Lower lobe of right lung (tissue), 2 donors: ENCODE results near the gene MEA1. TPM values are rescaled to one million over a fixed set of nuclear protein-coding genes. Genes with fewer than 3 reads are reported as not detected.

Source experiments
- ATAC-seq, 2 donors: fragments of 200-7000 bp; cut with Tn5 transposase; one replicate each; pipeline ENCODE4 v1.9.1; 2020 to 2022; ENCODE audit warnings: mild to moderate bottlenecking in 2 of 2, moderate library complexity in 2 of 2
- DNase-seq: peaks from one replicate; pipeline ENCODE4 v3.0.0-alpha.2; 2020
- H3K27ac ChIP-seq: fragments of 200-600 bp; one replicate; pipeline ENCODE4 v1.8.0; 2022
- H3K27me3 ChIP-seq: fragments of 200-600 bp; one replicate; pipeline ENCODE4 v1.8.0; 2022; ENCODE audit warnings: low read depth
- H3K36me3 ChIP-seq: fragments of 200-600 bp; one replicate; pipeline ENCODE4 v1.8.0; 2022; ENCODE audit warnings: mild to moderate bottlenecking
- H3K4me1 ChIP-seq: fragments of 200-600 bp; one replicate; pipeline ENCODE4 v1.8.0; 2022
- H3K4me3 ChIP-seq: fragments of 200-600 bp; one replicate; pipeline ENCODE4 v1.8.0; 2022; ENCODE audit warnings: mild to moderate bottlenecking
- H3K9me3 ChIP-seq: fragments of 200-600 bp; one replicate; pipeline ENCODE4 v1.8.0; 2022
- intact Hi-C: fragments of 100-400 bp; cut with DNase I; formaldehyde crosslinking; loops from one replicate; pipeline ENCODE4 v1.11.0; 2022
- total RNA-seq: library from RNA; stranded (reverse); fragmentation: NEBNext Ultra II Directional; extraction: Animal tissue kit (Norgen Biotek cat#: 25700); gene quantifications from one replicate; pipeline ENCODE4 v1.2.1, GENCODE V29; 2021
- TF ChIP-seq, protein P1 (sequence below): fragments of 200-600 bp; IDR thresholded peaks from one replicate; pipeline ENCODE4 v1.8.0; 2022; ENCODE audit warnings: antibody characterized with exemption, mild to moderate bottlenecking
- donor health status: DM: no; HTN: yes; CAD: no; lungs with severe emphysema.

The MEA1 gene
- total RNA-seq, 1 donor from 2014 or later: 44.8 TPM

DNA sequence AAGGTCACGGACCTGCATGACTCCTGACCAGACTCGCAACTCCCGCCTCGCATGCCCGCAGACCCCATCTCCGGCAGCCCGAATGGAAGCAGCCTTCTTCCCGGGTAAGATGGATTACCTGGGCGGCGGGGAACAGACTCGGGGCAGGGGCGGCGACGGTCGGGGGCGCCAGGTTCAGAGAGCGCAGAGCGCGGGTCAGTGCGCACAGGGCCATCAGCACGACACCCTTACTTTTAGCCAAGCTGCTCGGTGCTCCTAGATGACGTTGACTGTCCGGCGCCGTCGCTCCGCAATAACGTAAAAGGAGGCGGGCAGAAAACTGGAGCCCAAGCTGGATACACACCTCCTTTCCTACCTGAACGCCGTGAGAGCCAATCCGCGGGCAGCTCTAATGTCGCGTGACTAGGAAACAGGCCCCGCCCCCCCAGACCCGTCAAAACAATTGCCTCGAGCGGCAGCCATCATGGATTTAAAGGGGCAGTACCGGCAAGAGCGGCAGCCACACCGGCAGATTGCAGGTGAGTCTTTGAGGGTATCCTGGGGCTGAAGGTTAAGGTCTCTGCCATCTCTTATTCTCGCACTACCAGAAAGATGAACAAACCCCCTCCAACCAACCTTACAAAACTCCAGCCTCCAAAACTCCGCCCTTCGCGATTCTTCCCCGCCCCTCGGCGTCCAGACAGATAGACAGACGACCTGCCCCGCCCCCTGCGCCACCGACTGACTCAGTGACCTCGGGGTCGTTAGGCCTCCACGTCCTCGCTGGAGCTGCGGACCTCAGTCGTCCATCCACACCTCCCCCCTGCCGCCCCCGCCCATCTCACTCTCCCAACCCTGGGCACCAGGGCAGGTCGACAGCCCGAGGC is 45.7 kb upstream of the MEA1 start, which contains the start of the genes KLC4 and MRPL2:
KLC4 (plus strand) TSS at position 464 of the 866 bp plus-strand sequence. CDS start 1,705 bp downstream, outside the sequence.
MRPL2 (minus strand) TSS at position 267 of the 866 bp plus-strand sequence; CDS start at position 214, 53 bp downstream.
- intact Hi-C loops: no loop called here
- ATAC-seq (peak; percentile 98), DNase-seq (peak; percentile 98)
- Histone ChIP-seq H3K4me3 (peak within 1 kb of the TSS; percentile 83), H3K27ac (peak within 1 kb of the TSS; percentile 89), H3K9me3 (no peaks in the 10 kb centered on the region), H3K36me3 (peaks cover 54% of the 10 kb centered on the region), H3K4me1 (peaks cover 26% of the 10 kb centered on the region), H3K27me3 (no peaks in the 10 kb centered on the region)
- TF ChIP-seq, protein P1, sequence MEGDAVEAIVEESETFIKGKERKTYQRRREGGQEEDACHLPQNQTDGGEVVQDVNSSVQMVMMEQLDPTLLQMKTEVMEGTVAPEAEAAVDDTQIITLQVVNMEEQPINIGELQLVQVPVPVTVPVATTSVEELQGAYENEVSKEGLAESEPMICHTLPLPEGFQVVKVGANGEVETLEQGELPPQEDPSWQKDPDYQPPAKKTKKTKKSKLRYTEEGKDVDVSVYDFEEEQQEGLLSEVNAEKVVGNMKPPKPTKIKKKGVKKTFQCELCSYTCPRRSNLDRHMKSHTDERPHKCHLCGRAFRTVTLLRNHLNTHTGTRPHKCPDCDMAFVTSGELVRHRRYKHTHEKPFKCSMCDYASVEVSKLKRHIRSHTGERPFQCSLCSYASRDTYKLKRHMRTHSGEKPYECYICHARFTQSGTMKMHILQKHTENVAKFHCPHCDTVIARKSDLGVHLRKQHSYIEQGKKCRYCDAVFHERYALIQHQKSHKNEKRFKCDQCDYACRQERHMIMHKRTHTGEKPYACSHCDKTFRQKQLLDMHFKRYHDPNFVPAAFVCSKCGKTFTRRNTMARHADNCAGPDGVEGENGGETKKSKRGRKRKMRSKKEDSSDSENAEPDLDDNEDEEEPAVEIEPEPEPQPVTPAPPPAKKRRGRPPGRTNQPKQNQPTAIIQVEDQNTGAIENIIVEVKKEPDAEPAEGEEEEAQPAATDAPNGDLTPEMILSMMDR: no peak

DNA sequence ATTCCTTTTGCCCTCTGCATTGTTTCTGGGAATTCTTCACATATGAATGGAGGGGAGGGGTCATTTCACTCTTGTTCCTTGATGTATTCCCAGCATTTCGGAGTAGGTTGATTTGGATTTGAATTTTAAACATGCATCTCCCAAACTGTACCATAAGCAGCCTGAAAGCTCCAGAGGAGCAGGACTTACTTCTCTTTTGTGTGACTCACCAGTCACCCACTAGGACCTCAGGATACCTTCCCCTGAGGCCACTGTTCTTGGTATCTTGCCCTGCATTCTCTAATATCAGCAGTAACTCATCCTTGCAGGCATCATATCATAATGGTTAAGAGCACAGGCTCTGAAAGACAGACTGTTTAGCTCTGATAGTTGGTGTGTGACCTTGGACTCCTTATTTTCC is 44.8 kb upstream of the MEA1 start:
- intact Hi-C loops: no loop called here
- Histone ChIP-seq H3K4me3 (peak overlapping the region; percentile 83), H3K27me3 (no peaks in the 10 kb centered on the region), H3K9me3 (no peaks in the 10 kb centered on the region), H3K4me1 (peaks cover 26% of the 10 kb centered on the region), H3K36me3 (peaks cover 46% of the 10 kb centered on the region), H3K27ac (peak overlapping the region; percentile 89)
- DNase-seq: no peak
- no peak for ATAC-seq
- TF ChIP-seq, protein P1: no peak

DNA sequence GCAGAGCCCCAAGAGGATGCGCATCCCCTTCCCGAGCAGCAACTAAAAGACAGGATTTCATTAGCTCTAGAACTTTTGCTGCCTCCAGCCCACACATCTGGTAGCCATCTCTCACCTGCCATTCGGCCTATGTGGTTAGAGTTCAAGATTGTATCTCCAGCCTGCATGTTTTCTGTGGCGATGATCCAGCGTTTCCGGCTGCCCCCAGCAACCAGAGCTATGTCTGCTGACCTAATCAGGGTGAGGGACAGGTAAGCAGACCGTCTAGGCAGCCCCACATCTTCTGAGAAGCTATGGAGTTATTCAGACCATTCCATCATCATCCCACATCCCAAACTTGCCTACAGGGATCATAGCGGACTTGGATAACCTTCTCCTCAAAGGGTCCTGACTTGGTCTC is 42.2 kb upstream of the MEA1 start:
- ATAC-seq (no peak), DNase-seq (no peak)
- Histone ChIP-seq H3K4me1 (peaks cover 35% of the 10 kb centered on the region), H3K27ac (no peak overlapping the region), H3K4me3 (no peak overlapping the region), H3K36me3 (peaks cover 38% of the 10 kb centered on the region), H3K9me3 (no peaks in the 10 kb centered on the region), H3K27me3 (no peaks in the 10 kb centered on the region)
- intact Hi-C loops: no loop called here
- TF ChIP-seq, protein P1: no peak

DNA sequence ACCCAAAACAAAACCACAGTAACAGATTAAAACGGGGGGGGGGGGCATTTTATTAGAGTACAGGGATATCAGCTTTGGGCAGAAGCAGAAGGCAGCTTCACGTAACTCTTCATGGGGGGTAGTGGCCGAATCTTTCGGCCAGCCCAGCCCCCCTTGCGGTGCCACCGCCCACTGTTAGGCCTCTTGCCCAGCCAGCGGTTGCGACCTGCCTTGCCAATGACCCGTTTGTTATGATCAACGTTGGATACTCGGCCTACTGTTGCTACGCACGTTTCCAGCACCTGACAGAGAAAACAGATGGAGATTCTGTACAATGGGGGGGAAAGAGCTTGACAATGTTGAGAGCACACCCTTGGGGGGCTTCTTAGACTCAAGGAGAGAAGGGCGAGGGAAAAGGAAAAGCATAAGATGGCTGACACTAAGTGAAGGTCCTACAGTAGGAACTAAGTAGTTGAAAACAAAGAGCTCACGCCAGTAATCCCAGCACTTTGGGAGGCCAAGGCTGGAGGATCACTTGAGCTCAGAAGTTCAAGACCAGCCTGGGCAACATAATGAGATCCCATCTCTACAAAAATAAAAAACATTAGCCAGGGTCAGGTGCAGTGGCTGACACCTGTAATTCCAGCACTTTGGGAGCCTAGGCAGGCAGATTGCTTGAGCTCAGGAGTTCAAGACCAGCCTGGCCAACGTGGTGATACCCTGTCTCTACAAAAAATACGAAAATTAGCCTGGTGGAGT is 40.6 kb upstream of the MEA1 start:
- Histone ChIP-seq H3K4me1 (peaks cover 23% of the 10 kb centered on the region), H3K9me3 (no peaks in the 10 kb centered on the region), H3K27me3 (no peaks in the 10 kb centered on the region), H3K27ac (peak overlapping the region; percentile 95), H3K36me3 (peaks cover 50% of the 10 kb centered on the region), H3K4me3 (peak overlapping the region; percentile 86)
- DNase-seq (no peak), ATAC-seq (no peak)
- TF ChIP-seq, protein P1: no peak
- intact Hi-C loops: no loop called here

DNA sequence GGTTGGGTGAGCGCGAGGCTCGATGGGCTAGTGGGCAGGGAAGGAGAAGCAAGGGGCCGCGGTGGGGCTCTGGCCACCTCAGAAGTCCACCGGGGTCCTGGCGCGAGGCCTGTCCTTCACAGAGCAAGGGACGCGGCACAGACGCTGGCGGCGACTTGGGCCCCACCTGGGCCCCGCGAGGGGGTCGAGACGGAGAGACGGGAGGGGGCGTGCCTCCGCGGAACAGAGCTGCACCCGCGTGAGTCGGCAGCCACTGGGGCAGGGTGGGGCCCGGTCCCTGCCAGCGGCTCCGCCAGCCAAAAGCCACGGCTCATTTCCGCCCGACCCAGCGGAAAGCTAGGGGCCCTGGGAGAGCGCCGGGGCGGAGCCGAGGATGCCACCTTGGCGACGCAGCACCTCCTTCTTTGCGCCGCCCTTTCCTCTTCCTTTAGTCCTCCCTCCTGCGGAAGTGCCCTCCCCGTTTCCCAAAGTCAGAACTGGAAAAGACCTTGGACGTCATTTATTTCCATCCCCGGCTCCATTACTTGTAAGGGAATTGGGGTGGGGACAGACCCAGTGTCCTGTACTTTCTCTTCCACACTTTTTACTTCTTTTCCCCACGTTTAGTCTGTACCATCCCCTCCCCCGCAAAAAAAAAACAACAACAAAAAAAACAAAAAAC is 39.9 kb upstream of the MEA1 start, which contains the start of gene CUL7:
CUL7 (minus strand) TSS at position 307 of the 661 bp plus-strand sequence. CDS start 1,063 bp downstream, outside the sequence.
- H3K4me1 ChIP-seq: peaks cover 21% of the 10 kb centered on the region
- DNase-seq (peak; percentile 96), ATAC-seq (peak; percentile 97 to 98)
- H3K27me3 ChIP-seq: no peaks in the 10 kb centered on the region
- H3K4me3 ChIP-seq: peak within 1 kb of the TSS; percentile 86
- intact Hi-C loops: no loop called here
- TF ChIP-seq, protein P1: no peak
- H3K9me3 ChIP-seq: no peaks in the 10 kb centered on the region
- H3K36me3 ChIP-seq: peaks cover 57% of the 10 kb centered on the region
- H3K27ac ChIP-seq: peak within 1 kb of the TSS; percentile 95
